ENCODE data around the gene APIP. TPM values are rescaled to one million over a fixed set of nuclear protein-coding genes. Genes with fewer than 3 reads are reported as not detected.

APIP gene
- total RNA-seq, 1 donor from 2014 or later: 19.0 TPM

- H3K36me3 ChIP-seq (ENCODE audit: control insufficient read depth, insufficient read depth, low read length): peaks cover 2% of the 10 kb centered on the region
- FAIRE-seq: no peak
- DNase-seq (ENCODE audit: low read depth): no peak
- H3K27me3 ChIP-seq (ENCODE audit: control insufficient read depth, insufficient read depth, low read length): no peaks in the 10 kb centered on the region
- no peak for TF ChIP-seq CTCF (IDR thresholded peaks at IDR 0.05; ENCODE audit: insufficient read depth, low read length, severe bottlenecking)
- H3K4me3 ChIP-seq (ENCODE audit: low read depth, low read length): no peak overlapping the region
These were observed 25.5 kb upstream of the APIP start for GRCh38 chr11:34941688-34942087.

- FAIRE-seq (no peak), DNase-seq (ENCODE audit: low read depth) (no peak)
- Histone ChIP-seq H3K27me3 (ENCODE audit: control insufficient read depth, insufficient read depth, low read length) (no peaks in the 10 kb centered on the region), H3K36me3 (ENCODE audit: control insufficient read depth, insufficient read depth, low read length) (peaks cover 2% of the 10 kb centered on the region), H3K4me3 (ENCODE audit: low read depth, low read length) (no peak overlapping the region)
- TF ChIP-seq CTCF (IDR thresholded peaks at IDR 0.05; ENCODE audit: insufficient read depth, low read length, severe bottlenecking): no peak
These were observed 24.0 kb upstream of the APIP start for GRCh38 chr11:34940026-34940677.

- FAIRE-seq: no peak
- TF ChIP-seq CTCF (IDR thresholded peaks at IDR 0.05; ENCODE audit: insufficient read depth, low read length, severe bottlenecking): no peak
- no peak for DNase-seq (ENCODE audit: low read depth)
- Histone ChIP-seq H3K36me3 (ENCODE audit: control insufficient read depth, insufficient read depth, low read length) (peaks cover 2% of the 10 kb centered on the region), H3K4me3 (ENCODE audit: low read depth, low read length) (no peak overlapping the region), H3K27me3 (ENCODE audit: control insufficient read depth, insufficient read depth, low read length) (no peaks in the 10 kb centered on the region)
These were observed 22.4 kb upstream of the APIP start for GRCh38 chr11:34938611-34939010.

DNA sequence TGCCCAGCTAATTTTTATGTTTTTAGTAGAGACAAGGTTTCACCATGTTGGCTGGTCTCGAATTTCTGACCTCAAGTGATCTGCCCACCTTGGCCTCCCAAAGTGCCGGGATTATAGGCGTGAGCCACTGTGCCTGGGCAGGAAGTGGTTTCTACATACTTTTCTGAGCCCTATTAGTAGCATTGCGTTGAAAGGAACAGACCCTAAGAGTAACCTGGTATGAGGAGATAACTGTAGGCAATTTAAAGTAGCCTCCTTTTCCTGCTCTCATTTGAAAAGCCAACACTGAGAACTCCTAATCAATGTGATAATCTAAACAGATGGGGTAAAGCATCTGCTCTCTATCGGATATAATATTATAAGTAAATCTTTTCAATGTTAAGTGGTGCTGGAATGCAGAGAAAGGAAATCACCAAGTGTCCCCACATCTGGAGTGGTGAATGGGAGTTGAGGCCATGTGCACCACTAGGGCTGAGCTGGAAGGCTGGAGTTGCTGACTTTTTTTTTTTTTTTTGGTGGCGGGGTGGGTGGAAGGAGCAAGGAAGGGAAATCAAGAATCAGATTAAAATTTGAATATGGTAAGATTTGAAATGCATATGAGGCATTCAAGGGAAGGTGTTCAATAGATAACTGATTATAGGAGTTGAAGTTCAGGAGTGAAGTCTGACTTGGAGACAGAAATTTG, 20.9 kb upstream of the APIP start:
- Histone ChIP-seq H3K27me3 (ENCODE audit: control insufficient read depth, insufficient read depth, low read length) (no peaks in the 10 kb centered on the region), H3K36me3 (ENCODE audit: control insufficient read depth, insufficient read depth, low read length) (peaks cover 2% of the 10 kb centered on the region), H3K4me3 (ENCODE audit: low read depth, low read length) (no peak overlapping the region)
- no peak for FAIRE-seq
- DNase-seq (ENCODE audit: low read depth): no peak
- TF ChIP-seq CTCF (IDR thresholded peaks at IDR 0.05; ENCODE audit: insufficient read depth, low read length, severe bottlenecking): no peak

DNA sequence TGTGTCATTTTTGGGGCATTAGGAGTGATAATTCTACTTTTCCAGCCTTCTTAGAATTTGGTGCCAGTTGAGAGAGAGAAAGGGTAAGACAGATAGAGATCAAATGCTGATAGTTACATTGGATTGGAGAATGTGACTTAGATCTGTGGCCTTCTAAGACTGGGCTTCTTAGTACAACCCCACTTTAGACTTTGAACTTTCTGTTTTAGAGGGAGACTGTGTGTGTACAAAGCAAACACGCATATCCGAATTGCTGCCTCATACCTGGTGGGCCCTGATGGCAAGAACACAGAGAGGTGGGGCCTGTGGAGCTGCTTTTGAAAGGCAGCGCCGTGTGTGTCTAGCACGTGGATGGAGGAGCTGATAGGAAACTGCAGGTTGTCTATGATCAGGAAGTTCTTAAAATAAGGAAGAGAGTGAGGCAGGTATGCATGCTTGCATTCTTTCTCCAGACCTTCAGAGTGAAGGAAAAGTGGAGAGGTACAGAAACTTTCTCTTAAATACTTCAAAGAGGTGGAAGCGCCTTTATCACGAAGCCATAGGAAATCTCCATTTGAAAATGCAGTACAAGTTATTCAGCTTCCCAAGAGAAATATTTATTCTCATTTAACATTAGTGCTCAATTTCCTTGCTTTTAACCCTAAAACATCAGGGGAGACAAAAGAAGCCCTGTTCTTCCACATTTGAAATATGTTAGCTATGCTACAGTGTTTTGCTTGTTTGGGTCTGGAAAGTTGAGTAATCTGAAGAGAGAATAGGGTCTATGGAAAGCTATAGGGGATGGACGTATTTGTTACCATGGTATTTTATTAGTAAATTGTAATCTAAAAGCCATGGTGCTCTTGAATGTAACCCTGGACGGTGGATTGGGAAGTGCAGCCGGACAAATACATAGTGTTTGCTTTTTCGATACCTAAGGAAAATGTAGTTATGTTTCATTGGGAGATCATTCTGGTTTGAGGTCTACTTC, 13.9 kb upstream of the APIP start:
- peaks cover 1% of the 10 kb centered on the region for H3K36me3 ChIP-seq (ENCODE audit: control insufficient read depth, insufficient read depth, low read length)
- H3K27me3 ChIP-seq (ENCODE audit: control insufficient read depth, insufficient read depth, low read length): no peaks in the 10 kb centered on the region
- DNase-seq (ENCODE audit: low read depth): no peak
- no peak overlapping the region for H3K4me3 ChIP-seq (ENCODE audit: low read depth, low read length)
- FAIRE-seq: no peak
- no peak for TF ChIP-seq CTCF (IDR thresholded peaks at IDR 0.05; ENCODE audit: insufficient read depth, low read length, severe bottlenecking)

Measured in bronchial epithelial cell (primary cell).